Sigmoid colon (tissue), 4 donors: Measurements from ENCODE around the gene SEMA4B.

Experiments used
- CTCF ChIP-seq, 4 experiments: fragments of 450-650 bp in 3 of 4; fragments of 200-600 bp in 1 of 4; IDR thresholded peaks; one replicate each; pipeline ENCODE4 v1.5.1; 2016 to 2019; ENCODE audit warnings: antibody characterized with exemption in 4 of 4, mild to moderate bottlenecking in 3 of 4, moderate library complexity in 2 of 4
- POLR2A ChIP-seq, 2 donors: fragments of 450-650 bp; IDR thresholded peaks; one replicate each; pipeline ENCODE4 v1.6.1; 2016; ENCODE audit warnings: antibody characterized with exemption in 2 of 2, mild to moderate bottlenecking in 2 of 2, moderate library complexity in 2 of 2
- POLR2AphosphoS5 ChIP-seq, 4 donors: sonication (generic); formaldehyde crosslinking; IDR thresholded peaks; one replicate each; pipeline ENCODE4 v1.6.1; 2017; ENCODE audit warnings: antibody characterized with exemption in 4 of 4

- no peak for TF ChIP-seq CTCF (IDR thresholded peaks at IDR 0.05)
- no peak for TF ChIP-seq POLR2AphosphoS5 (IDR thresholded peaks at IDR 0.05)
- TF ChIP-seq POLR2A (IDR thresholded peaks at IDR 0.05): no peak
Observed at GRCh38 chr15:90207252-90207651, 6.1 kb downstream of the SEMA4B start.
